Karpas-422 (cell line): ENCODE measurements around the gene RELT. TPM values are rescaled to one million over a fixed set of nuclear protein-coding genes. Genes with fewer than 3 reads are reported as not detected.

ENCODE experiments used
- DNase-seq: peaks from one replicate; pipeline ENCODE4 v3.0.0-alpha.2; 2015
- H2AFZ ChIP-seq: fragments of 200-600 bp; sonication (generic); 2 replicates; pipeline ENCODE4 v1.6.1; 2014; ENCODE audit warnings: antibody characterized with exemption, low read length, mixed read lengths
- H3K27ac ChIP-seq: fragments of 200-600 bp; sonication (generic); 2 replicates; pipeline ENCODE4 v1.5.1; 2014; ENCODE audit warnings: mild to moderate bottlenecking, low read length, moderate library complexity
- H3K27me3 ChIP-seq: fragments of 200-600 bp; sonication (generic); 2 replicates; pipeline ENCODE4 v1.6.1; 2014; ENCODE audit warnings: low read length, mixed read lengths
- H3K36me3 ChIP-seq: fragments of 200-600 bp; sonication (generic); 2 replicates; pipeline ENCODE4 v1.6.1; 2014; ENCODE audit warnings: low read length, mixed read lengths; ENCODE audit not compliant: insufficient read depth
- H3K4me1 ChIP-seq: fragments of 200-600 bp; sonication (generic); 2 replicates; pipeline ENCODE4 v1.6.1; 2014; ENCODE audit warnings: mild to moderate bottlenecking, low read length, mixed read lengths
- H3K4me2 ChIP-seq: fragments of 200-600 bp; sonication (generic); 2 replicates; pipeline ENCODE4 v1.6.1; 2014; ENCODE audit warnings: low read length, low read depth, mild to moderate bottlenecking; ENCODE audit not compliant: poor library complexity, severe bottlenecking
- H3K4me3 ChIP-seq: fragments of 200-600 bp; sonication (generic); 2 replicates; pipeline ENCODE4 v1.5.1; 2014; ENCODE audit warnings: mild to moderate bottlenecking, antibody characterized with exemption, low read length, mixed read lengths
- H3K79me2 ChIP-seq: fragments of 200-600 bp; sonication (generic); 2 replicates; pipeline ENCODE4 v1.6.1; 2014; ENCODE audit warnings: mild to moderate bottlenecking, low read length, mixed read lengths
- H3K9ac ChIP-seq: fragments of 200-600 bp; sonication (generic); 2 replicates; pipeline ENCODE4 v1.6.0; 2014; ENCODE audit warnings: low read length
- H3K9me2 ChIP-seq: fragments of 200-600 bp; sonication (generic), shearing (Covaris generic); replicated peaks from 2 replicates; pipeline ENCODE4 v1.6.0; 2014; ENCODE audit warnings: mild to moderate bottlenecking, low read length, moderate library complexity; ENCODE audit not compliant: insufficient read depth
- H3K9me3 ChIP-seq: fragments of 300-700, 200-600 bp; sonication (generic); 2 replicates; pipeline ENCODE4 v1.6.1; 2014; ENCODE audit warnings: low read length, mixed read lengths
- H4K20me1 ChIP-seq: fragments of 200-600 bp; sonication (generic); 2 replicates; pipeline ENCODE4 v1.6.1; 2014; ENCODE audit warnings: mild to moderate bottlenecking, antibody characterized with exemption, low read length, low read depth; ENCODE audit not compliant: insufficient read depth
- total RNA-seq: library from RNA; depleted of rRNA; stranded (reverse); fragments of >200 nt; shearing (Covaris generic); gene quantifications from 2 replicates; pipeline ENCODE4 v1.2.3, GENCODE V29; 2014; ENCODE audit warnings: low replicate concordance; rRNA removed

Gene RELT, protein sequence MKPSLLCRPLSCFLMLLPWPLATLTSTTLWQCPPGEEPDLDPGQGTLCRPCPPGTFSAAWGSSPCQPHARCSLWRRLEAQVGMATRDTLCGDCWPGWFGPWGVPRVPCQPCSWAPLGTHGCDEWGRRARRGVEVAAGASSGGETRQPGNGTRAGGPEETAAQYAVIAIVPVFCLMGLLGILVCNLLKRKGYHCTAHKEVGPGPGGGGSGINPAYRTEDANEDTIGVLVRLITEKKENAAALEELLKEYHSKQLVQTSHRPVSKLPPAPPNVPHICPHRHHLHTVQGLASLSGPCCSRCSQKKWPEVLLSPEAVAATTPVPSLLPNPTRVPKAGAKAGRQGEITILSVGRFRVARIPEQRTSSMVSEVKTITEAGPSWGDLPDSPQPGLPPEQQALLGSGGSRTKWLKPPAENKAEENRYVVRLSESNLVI
- total RNA-seq: 21.7 and 54.2 TPM in 2 replicates

DNA sequence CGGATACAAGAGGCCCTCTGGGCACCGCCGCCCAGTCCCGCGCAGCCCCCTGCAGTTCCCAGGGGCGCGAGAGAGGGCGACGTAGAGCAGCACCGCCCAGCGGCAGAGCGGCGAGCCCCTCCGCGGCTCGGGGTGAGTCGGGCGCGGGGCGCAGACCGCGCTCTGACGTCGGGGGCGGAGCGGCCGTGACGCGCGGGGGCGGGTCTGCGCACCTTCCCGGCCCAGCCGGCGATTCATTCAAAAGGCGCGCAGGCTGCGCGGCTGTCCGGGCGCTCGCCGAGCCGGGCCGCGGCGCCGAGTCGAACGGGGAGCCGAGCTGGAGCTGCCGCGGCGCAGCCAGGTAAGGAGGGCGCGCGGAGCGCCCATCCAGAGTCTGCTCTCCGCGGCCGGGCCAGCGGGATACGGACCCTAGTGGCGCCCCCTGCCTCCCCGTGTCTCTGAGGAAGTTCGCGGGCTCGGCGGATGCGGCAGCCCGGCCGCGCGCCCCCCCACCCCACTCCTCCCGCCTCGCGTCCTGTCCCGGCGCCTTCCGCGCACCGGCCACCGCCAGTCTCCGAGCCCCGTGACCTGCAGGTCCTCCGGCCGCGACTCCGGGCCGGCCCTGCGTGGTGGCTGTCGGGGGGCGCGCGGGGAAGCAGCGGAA is at the start of gene RELT:
Gene RELT, plus strand, starts transcription at position 240 of the 643 bp plus-strand sequence. CDS start 12,738 bp downstream, outside the sequence.
- no peaks in the 10 kb centered on the region for H3K9me2 ChIP-seq
- H3K79me2 ChIP-seq: peaks cover 50% of the 10 kb centered on the region
- peak within 1 kb of the TSS; percentile 97 for H3K27ac ChIP-seq
- peaks cover 39% of the 10 kb centered on the region for H4K20me1 ChIP-seq
- no peaks in the 10 kb centered on the region for H3K36me3 ChIP-seq
- H3K4me3 ChIP-seq: peak within 1 kb of the TSS; percentile 97
- no peaks in the 10 kb centered on the region for H3K27me3 ChIP-seq
- no peaks in the 10 kb centered on the region for H3K9me3 ChIP-seq
- peak within 1 kb of the TSS; percentile 72 for H3K4me2 ChIP-seq
- DNase-seq: peak; percentile 98
- peak within 1 kb of the TSS; percentile 98 for H2AFZ ChIP-seq
- peaks cover 51% of the 10 kb centered on the region for H3K4me1 ChIP-seq
- peak within 1 kb of the TSS; percentile 98 for H3K9ac ChIP-seq

GRCh38 chr11:73326929-73327811 is 49.0 kb upstream of the RELT start:
- no peaks in the 10 kb centered on the region for H4K20me1 ChIP-seq
- H3K27me3 ChIP-seq: no peaks in the 10 kb centered on the region
- H3K79me2 ChIP-seq: no peaks in the 10 kb centered on the region
- no peak overlapping the region for H3K4me3 ChIP-seq
- H3K9ac ChIP-seq: no peak overlapping the region
- no peak overlapping the region for H3K27ac ChIP-seq
- no peak overlapping the region for H2AFZ ChIP-seq
- H3K9me3 ChIP-seq: no peaks in the 10 kb centered on the region
- H3K4me2 ChIP-seq: no peak overlapping the region
- H3K9me2 ChIP-seq: no peaks in the 10 kb centered on the region
- peaks cover 21% of the 10 kb centered on the region for H3K4me1 ChIP-seq
- H3K36me3 ChIP-seq: no peaks in the 10 kb centered on the region
- peak; percentile 49 for DNase-seq

GRCh38 chr11:73327812-73328364 is 48.3 kb upstream of the RELT start:
- no peak overlapping the region for H3K9ac ChIP-seq
- H3K4me1 ChIP-seq: peaks cover 21% of the 10 kb centered on the region
- no peak overlapping the region for H2AFZ ChIP-seq
- H3K79me2 ChIP-seq: no peaks in the 10 kb centered on the region
- H4K20me1 ChIP-seq: no peaks in the 10 kb centered on the region
- H3K27me3 ChIP-seq: no peaks in the 10 kb centered on the region
- no peak overlapping the region for H3K27ac ChIP-seq
- no peak overlapping the region for H3K4me3 ChIP-seq
- DNase-seq: no peak
- no peaks in the 10 kb centered on the region for H3K36me3 ChIP-seq
- H3K4me2 ChIP-seq: no peak overlapping the region
- H3K9me3 ChIP-seq: no peaks in the 10 kb centered on the region
- H3K9me2 ChIP-seq: no peaks in the 10 kb centered on the region

DNA sequence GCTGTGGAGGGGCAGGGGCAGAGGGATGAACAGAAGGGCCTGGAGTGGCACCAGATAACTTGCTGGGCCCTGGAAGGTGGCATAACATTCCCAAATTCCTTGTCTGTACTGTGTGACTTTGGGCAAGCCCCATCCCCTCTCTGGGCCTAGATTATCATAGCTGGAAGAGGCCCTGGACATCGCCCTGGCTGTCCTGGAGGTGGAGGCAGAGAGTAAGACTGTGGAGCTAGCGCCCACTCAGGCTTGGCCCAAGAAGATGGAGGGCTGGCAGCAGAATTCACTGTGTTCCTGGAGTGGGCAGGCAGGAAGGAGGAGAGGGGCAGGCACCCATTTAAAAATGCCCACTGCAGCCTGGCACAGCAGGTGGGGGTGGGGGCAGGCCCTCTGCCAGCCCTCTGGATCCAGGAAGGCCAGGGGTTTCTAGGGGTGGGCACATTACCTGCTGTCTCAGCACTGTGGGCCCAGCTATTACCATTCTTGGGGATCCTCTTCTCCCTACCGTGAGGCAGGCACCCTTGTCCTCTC is 45.6 kb upstream of the RELT start:
- H2AFZ ChIP-seq: no peak overlapping the region
- no peaks in the 10 kb centered on the region for H3K27me3 ChIP-seq
- no peaks in the 10 kb centered on the region for H3K79me2 ChIP-seq
- H4K20me1 ChIP-seq: no peaks in the 10 kb centered on the region
- no peak for DNase-seq
- H3K4me3 ChIP-seq: no peak overlapping the region
- H3K9ac ChIP-seq: no peak overlapping the region
- peaks cover 18% of the 10 kb centered on the region for H3K4me1 ChIP-seq
- H3K9me2 ChIP-seq: no peaks in the 10 kb centered on the region
- no peak overlapping the region for H3K4me2 ChIP-seq
- no peaks in the 10 kb centered on the region for H3K36me3 ChIP-seq
- H3K27ac ChIP-seq: no peak overlapping the region
- no peaks in the 10 kb centered on the region for H3K9me3 ChIP-seq

GRCh38 chr11:73331138-73331916 is 44.9 kb upstream of the RELT start:
- Histone ChIP-seq H3K4me1 (peaks cover 11% of the 10 kb centered on the region), H3K9me2 (no peaks in the 10 kb centered on the region), H3K4me2 (no peak overlapping the region), H3K36me3 (no peaks in the 10 kb centered on the region), H3K9ac (no peak overlapping the region), H3K79me2 (no peaks in the 10 kb centered on the region), H2AFZ (no peak overlapping the region), H3K4me3 (no peak overlapping the region), H4K20me1 (no peaks in the 10 kb centered on the region), H3K27ac (no peak overlapping the region), H3K9me3 (no peaks in the 10 kb centered on the region), H3K27me3 (no peaks in the 10 kb centered on the region)
- no peak for DNase-seq

DNA sequence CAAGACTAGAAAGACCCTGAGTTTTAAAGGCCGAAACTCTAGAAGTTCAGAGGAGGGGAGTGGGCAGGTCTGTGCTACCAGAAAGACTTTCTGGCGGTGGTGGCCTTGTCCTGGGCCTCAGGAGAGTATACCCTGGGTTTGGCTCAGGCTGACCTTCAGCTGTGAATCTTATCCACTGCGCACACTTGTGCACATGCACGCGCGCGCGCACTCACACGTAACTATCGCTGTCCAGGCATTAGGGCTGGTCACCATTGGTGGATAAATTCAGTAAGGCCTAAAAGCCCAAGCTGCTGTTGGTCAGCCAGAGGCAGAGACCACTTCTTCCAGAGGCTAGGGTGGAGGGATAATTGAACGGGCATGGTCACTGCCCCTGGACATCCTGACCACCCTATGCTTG is 43.0 kb upstream of the RELT start:
- H2AFZ ChIP-seq: no peak overlapping the region
- H3K79me2 ChIP-seq: no peaks in the 10 kb centered on the region
- no peaks in the 10 kb centered on the region for H3K27me3 ChIP-seq
- H3K36me3 ChIP-seq: no peaks in the 10 kb centered on the region
- H3K4me2 ChIP-seq: no peak overlapping the region
- H4K20me1 ChIP-seq: no peaks in the 10 kb centered on the region
- H3K9ac ChIP-seq: no peak overlapping the region
- H3K4me3 ChIP-seq: no peak overlapping the region
- DNase-seq: no peak
- peaks cover 4% of the 10 kb centered on the region; the same call in 1 of the 2 replicates for H3K4me1 ChIP-seq
- H3K9me2 ChIP-seq: no peaks in the 10 kb centered on the region
- H3K9me3 ChIP-seq: no peaks in the 10 kb centered on the region
- H3K27ac ChIP-seq: no peak overlapping the region

- DNase-seq: no peak
- Histone ChIP-seq H3K79me2 (no peaks in the 10 kb centered on the region), H3K27me3 (no peaks in the 10 kb centered on the region), H3K36me3 (no peaks in the 10 kb centered on the region), H2AFZ (no peak overlapping the region), H4K20me1 (no peaks in the 10 kb centered on the region), H3K27ac (no peak overlapping the region), H3K9me3 (no peaks in the 10 kb centered on the region), H3K9ac (no peak overlapping the region), H3K4me2 (no peak overlapping the region), H3K9me2 (no peaks in the 10 kb centered on the region), H3K4me1 (peaks cover 4% of the 10 kb centered on the region; the same call in 1 of the 2 replicates), H3K4me3 (no peak overlapping the region)
Measured at GRCh38 chr11:73333640-73334383, 42.4 kb upstream of the RELT start.
